IPS-15b (cell line): Measurements from ENCODE around the gene CUL1.

Source experiments
- H3K27me3 ChIP-seq: one replicate; pipeline ENCODE4 v1.6.1; 2013; ENCODE audit warnings: low read length; ENCODE audit not compliant: control insufficient read depth, insufficient read depth
- H3K36me3 ChIP-seq: one replicate; pipeline ENCODE4 v1.6.1; 2013; ENCODE audit warnings: low read length; ENCODE audit not compliant: control insufficient read depth, insufficient read depth
- H3K4me1 ChIP-seq: one replicate; pipeline ENCODE4 v1.6.1; 2013; ENCODE audit warnings: mild to moderate bottlenecking, low read length; ENCODE audit not compliant: control insufficient read depth, insufficient read depth
- H3K4me3 ChIP-seq: one replicate; pipeline ENCODE4 v1.5.1; 2013; ENCODE audit warnings: low read depth, low read length
- H3K9ac ChIP-seq: one replicate; pipeline ENCODE4 v1.6.1; 2013; ENCODE audit warnings: low read depth, mild to moderate bottlenecking, low read length
- H3K9me3 ChIP-seq: one replicate; pipeline ENCODE4 v1.6.1; 2013; ENCODE audit warnings: mild to moderate bottlenecking, low read length; ENCODE audit not compliant: control insufficient read depth, insufficient read depth

CUL1 gene

DNA sequence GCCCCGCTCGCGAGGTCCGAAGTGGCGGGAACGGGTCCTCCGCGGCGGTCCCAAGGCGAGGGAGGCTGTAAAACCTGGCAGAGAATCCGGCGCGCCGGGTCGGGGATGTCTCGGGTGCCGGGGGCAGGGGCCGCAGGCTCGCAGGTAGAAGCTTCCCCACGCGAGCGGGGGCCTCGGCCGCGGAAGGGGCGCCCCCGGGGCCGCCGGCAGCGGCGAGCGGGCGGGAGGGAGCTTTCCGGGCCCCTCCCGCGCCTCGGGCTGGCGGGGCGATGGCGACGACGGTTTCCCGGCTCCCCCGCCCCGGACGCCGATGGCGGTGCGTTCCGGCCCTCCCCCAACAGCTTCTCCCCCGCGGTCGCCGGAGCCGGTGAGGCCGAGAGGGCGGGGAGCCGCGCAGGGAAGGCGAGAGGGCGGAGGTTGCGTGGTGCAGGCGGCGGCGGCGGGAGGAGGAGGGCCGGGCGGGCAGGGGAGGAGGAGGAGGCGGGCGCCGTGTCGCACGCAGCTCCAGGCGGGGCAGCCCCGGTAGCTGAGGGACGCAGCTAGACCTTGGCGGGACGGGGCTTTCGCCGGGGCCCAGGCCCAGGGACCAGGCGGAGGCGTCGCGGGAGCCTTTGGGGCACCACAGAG, at the start of gene CUL1:
TSS of gene CUL1 (plus strand) at position 507 of the 627 bp plus-strand sequence. CDS start 31,220 bp downstream, outside the sequence.
- Histone ChIP-seq H3K27me3 (no peaks in the 10 kb centered on the region), H3K4me3 (peak within 1 kb of the TSS; percentile 87), H3K4me1 (peaks cover 22% of the 10 kb centered on the region), H3K9me3 (no peaks in the 10 kb centered on the region), H3K36me3 (no peaks in the 10 kb centered on the region), H3K9ac (peak within 1 kb of the TSS; percentile 89)

DNA sequence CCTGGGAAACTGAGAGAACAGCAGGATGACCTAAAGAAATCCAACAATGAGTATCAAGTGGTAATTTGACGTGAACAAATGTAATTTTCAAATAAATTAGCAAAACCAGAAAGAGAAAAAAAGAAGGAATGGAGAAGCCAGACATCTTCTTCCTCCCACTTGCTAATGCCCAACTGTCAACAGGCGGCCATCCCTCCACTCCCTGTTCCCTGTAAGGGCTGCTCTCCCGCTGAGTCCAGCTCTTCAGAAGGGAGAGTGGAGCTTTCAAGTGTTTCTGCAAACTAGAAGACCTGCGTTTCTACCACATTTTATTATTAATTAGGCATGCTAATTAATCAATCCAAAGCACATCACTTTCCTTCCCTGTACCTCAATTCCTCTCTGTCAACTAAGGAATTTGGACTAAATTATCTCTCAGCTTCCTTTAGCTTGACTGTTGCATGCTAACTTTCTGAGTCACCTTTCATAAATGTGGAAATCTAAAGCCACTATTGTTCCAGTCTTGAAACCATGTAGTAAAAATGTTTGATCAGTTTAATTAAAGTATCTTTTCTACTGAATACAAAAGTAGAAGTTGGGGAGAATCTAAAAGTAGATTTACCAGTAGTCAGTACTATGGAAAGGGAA, 48.4 kb upstream of the CUL1 start:
- Histone ChIP-seq H3K36me3 (no peaks in the 10 kb centered on the region), H3K9me3 (no peaks in the 10 kb centered on the region), H3K4me1 (no peaks in the 10 kb centered on the region), H3K9ac (no peak overlapping the region), H3K4me3 (no peak overlapping the region), H3K27me3 (no peaks in the 10 kb centered on the region)

DNA sequence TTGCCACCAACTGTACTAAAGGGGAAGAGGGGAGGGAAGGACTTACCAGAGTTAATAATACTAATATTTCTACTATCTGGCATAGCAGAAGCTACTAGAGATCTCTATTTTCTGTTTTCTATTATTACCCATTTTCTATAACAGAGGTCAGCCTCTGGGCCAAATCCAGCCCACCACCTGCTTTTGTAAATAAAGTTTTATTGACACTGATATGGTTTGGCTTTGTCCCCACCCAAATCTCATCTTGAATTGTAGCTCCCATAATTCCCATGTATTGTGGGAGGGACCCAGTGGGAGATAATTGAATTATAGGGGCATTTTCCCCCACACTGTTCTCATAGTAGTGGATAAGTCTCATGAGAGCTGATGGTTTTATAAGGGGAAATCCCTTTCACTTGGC, 45.9 kb upstream of the CUL1 start:
- Histone ChIP-seq H3K4me1 (no peaks in the 10 kb centered on the region), H3K4me3 (no peak overlapping the region), H3K36me3 (no peaks in the 10 kb centered on the region), H3K9ac (no peak overlapping the region), H3K27me3 (no peaks in the 10 kb centered on the region), H3K9me3 (no peaks in the 10 kb centered on the region)

DNA sequence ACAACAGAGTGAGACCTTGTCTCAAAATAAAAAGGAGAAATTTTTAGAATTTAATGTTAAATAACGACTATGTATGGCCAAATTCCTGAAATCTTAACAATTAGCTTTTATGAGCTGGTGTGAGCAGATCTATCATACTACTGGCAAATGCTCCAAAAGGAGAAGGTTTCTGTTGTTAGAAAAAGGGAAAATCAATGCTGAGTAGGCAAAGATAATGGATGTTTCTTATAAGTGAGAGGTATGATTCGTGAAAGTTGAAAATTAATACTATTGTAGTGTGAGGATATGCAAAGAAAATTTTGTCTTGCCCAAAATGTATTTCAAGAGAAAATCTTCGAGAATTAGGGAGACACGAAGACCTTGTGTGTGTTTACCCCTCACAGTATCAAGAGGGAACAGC, 40.8 kb upstream of the CUL1 start:
- Histone ChIP-seq H3K9ac (no peak overlapping the region), H3K36me3 (no peaks in the 10 kb centered on the region), H3K27me3 (no peaks in the 10 kb centered on the region), H3K9me3 (no peaks in the 10 kb centered on the region), H3K4me3 (no peak overlapping the region), H3K4me1 (no peaks in the 10 kb centered on the region)

DNA sequence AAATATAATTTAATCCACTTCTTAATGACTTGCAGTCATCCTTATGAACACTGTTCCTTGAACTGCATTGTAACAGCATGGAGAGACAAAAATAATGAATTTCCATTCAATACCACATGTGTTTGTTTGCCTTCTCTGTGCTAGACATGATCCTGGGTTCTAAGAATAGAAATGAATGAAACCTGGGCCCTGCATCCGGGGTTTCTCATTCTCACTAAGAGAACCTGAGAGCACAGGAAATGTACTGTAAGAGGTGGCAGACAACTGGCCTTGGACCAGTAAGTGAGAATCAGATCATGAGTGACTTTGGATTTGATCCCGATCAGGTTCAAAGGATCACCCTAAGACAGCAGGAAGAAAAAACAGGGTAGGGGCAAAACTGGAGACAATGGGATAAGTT, 37.2 kb upstream of the CUL1 start:
- Histone ChIP-seq H3K4me1 (no peaks in the 10 kb centered on the region), H3K4me3 (no peak overlapping the region), H3K27me3 (no peaks in the 10 kb centered on the region), H3K36me3 (no peaks in the 10 kb centered on the region), H3K9ac (no peak overlapping the region), H3K9me3 (no peaks in the 10 kb centered on the region)

DNA sequence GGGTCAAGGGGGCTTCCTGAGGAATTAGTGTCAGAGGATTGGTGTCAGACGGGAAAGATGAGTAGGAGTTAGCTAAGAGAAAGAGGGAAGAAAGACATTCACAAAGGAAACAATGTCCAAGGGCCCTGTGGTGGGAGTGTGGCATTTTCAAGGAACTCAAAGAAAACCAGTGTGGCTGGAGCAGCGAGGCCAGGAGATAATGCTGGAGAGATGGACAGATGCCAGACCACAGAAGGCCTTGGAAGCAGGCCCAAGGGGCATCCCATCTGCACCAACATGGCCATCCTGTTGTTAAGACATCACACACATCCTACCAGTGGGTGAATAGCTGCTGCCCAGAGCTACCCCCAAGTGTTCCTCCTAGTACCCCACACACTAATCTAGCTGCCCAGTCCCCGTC, 36.1 kb upstream of the CUL1 start:
- Histone ChIP-seq H3K9me3 (no peaks in the 10 kb centered on the region), H3K36me3 (no peaks in the 10 kb centered on the region), H3K9ac (no peak overlapping the region), H3K4me3 (no peak overlapping the region), H3K4me1 (no peaks in the 10 kb centered on the region), H3K27me3 (no peaks in the 10 kb centered on the region)

DNA sequence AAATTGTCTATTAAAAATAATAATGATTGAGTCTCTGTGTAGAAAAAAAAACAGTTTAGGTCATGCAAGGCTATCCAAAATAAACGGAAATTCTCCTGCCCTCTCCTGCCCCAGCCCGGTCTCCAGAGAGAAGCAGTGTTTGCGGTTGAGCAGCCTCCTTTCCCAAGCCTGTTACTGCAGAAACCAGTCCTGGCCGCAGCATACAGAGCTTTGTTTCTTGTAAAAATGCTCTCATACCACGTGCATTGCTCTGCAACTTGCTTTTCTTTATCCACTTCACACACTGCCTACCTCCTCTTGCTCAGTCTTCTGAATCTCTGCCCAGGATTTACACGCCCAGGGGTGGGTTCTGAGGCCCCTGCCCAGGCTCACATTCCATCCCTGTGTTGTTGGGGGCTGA, 34.4 kb upstream of the CUL1 start:
- H3K9ac ChIP-seq: no peak overlapping the region
- H3K9me3 ChIP-seq: no peaks in the 10 kb centered on the region
- H3K4me1 ChIP-seq: no peaks in the 10 kb centered on the region
- no peaks in the 10 kb centered on the region for H3K36me3 ChIP-seq
- H3K4me3 ChIP-seq: no peak overlapping the region
- H3K27me3 ChIP-seq: no peaks in the 10 kb centered on the region

DNA sequence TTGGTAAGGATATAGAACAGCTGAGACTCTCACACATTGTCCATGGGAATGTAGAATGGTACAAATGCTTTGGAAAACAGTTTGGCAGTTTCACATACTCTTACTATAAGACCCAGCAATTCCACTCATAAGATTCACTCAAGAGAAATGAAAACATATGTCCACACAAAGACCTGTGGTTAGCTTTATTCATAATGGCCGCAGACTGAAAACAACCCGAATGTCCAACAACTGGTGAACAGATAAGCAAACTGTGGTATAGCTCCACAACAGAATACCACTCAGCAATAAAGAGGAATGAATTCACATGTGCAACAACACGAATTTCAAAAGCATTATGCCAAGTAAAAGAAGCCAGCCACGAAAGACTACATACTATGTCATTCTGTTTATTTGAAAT, 33.5 kb upstream of the CUL1 start:
- Histone ChIP-seq H3K36me3 (no peaks in the 10 kb centered on the region), H3K4me3 (no peak overlapping the region), H3K27me3 (no peaks in the 10 kb centered on the region), H3K4me1 (no peaks in the 10 kb centered on the region), H3K9ac (no peak overlapping the region), H3K9me3 (no peaks in the 10 kb centered on the region)

DNA sequence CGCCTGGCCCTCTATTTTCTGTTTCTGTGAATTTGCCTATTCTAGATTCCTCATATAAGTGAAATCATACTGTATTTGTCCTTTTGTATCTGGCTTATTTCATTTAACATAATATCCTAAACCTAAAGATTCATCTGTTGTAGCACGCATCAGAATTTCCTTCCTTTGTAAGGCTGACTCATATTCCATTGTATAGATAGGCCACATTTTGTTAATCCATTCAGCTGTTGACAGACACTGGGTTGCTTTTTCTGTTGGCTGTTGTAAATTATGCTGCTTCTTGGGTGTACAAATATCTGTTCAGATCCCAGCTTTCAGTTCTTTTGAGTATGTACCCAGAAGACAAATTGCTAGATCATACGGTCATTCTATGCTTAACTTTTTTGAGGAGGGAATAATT, 28.8 kb upstream of the CUL1 start:
- H3K9ac ChIP-seq: no peak overlapping the region
- no peaks in the 10 kb centered on the region for H3K36me3 ChIP-seq
- H3K27me3 ChIP-seq: no peaks in the 10 kb centered on the region
- no peak overlapping the region for H3K4me3 ChIP-seq
- no peaks in the 10 kb centered on the region for H3K4me1 ChIP-seq
- H3K9me3 ChIP-seq: peaks cover 7% of the 10 kb centered on the region

DNA sequence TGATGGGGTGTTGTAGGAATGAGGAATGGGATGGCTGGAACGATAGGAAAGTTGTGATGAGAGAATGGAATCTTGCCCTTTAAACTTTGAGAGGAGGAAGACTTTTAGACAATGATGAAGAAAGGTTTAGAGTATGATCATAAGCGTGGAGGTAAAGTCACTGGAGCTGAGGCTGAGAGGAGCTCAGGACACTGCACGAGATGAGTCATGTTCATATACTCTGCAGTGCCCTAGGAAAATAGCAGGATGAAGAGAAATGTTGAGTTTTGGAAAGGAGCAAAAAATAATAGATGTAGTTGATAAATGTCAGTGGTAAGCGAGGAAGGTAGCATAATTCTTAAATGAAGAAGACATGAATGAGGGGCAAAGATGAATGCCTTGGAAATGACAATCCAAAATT, 28.3 kb upstream of the CUL1 start:
- peaks cover 11% of the 10 kb centered on the region for H3K9me3 ChIP-seq
- no peaks in the 10 kb centered on the region for H3K4me1 ChIP-seq
- H3K36me3 ChIP-seq: no peaks in the 10 kb centered on the region
- no peak overlapping the region for H3K4me3 ChIP-seq
- no peak overlapping the region for H3K9ac ChIP-seq
- no peaks in the 10 kb centered on the region for H3K27me3 ChIP-seq

DNA sequence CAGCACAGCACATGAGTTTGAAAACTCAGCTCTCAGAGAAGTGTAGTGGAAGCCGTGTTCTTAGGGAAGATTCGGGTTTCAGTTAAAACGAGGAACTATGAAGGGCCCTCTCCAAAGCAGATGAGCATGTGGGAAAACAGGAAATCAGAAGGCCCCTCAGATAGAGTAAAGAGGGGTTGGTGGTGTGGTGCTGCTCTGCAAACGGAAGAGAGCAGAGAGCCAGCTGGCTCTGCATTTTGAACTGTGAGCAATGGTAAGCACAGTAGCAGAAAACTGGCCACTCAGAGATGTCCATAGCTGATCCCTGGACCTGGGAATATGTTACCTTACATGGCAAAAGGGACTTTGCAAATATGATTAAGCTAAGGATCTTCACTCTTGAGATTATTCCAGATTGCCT, 27.9 kb upstream of the CUL1 start:
- Histone ChIP-seq H3K27me3 (no peaks in the 10 kb centered on the region), H3K4me1 (no peaks in the 10 kb centered on the region), H3K4me3 (no peak overlapping the region), H3K9me3 (peaks cover 11% of the 10 kb centered on the region), H3K36me3 (no peaks in the 10 kb centered on the region), H3K9ac (no peak overlapping the region)

DNA sequence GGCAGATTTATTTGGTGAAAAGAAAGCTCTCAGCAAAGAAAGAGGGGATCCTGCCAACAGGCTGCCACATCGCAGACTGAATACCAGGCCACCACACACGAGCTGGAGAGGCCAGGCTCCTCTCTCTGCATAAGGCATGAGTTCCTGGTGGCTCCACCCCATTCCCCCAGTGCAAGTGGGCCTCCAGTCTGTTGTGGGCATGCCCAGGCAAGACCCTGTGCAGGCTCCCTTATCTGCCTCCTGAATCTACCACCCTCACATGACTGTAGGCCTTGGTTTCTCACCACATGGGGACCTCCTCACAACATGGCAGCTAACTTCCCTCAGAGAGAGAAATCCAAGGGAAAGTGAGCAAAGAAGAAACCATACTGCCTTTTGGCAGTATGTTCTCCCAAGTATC, 26.7 kb upstream of the CUL1 start:
- Histone ChIP-seq H3K9me3 (peaks cover 11% of the 10 kb centered on the region), H3K36me3 (no peaks in the 10 kb centered on the region), H3K9ac (no peak overlapping the region), H3K4me1 (no peaks in the 10 kb centered on the region), H3K4me3 (no peak overlapping the region), H3K27me3 (no peaks in the 10 kb centered on the region)
